Measurements from ENCODE around the gene REPS1.
A peak's percentile ranks its signal among the peaks of the same experiment; 100 is the strongest.
"Not testable (repeated sequence)": the region's sequence is repeated elsewhere in the genome, so short reads cannot be mapped to it uniquely, and the experiment has no call there.

REPS1 gene

GRCh38 chr6:138999949-139000725 is 12.1 kb upstream of the REPS1 start:
- no peak for DNase-seq

- no peak for DNase-seq
These were observed 9.1 kb upstream of the REPS1 start for GRCh38 chr6:138997136-138997535.

- DNase-seq, result no peak
These were observed 8.5 kb upstream of the REPS1 start for GRCh38 chr6:138996524-138996923.

- not testable (repeated sequence) for DNase-seq
These were observed 5.4 kb upstream of the REPS1 start for GRCh38 chr6:138993410-138993809.

GRCh38 chr6:138992965-138993364 is 4.9 kb upstream of the REPS1 start:
- not testable (repeated sequence) for DNase-seq

- no peak for DNase-seq
These were observed 3.2 kb upstream of the REPS1 start for GRCh38 chr6:138991206-138991605.

- no peak for DNase-seq
These were observed 1.3 kb upstream of the REPS1 start for GRCh38 chr6:138989098-138989983.

- DNase-seq, result no peak
These were observed 399 bp upstream of the REPS1 start for GRCh38 chr6:138988469-138988834.

GRCh38 chr6:138987080-138987642 is 892 bp downstream of the REPS1 start:
- DNase-seq, result no peak

- no peak for DNase-seq
These were observed 1.5 kb downstream of the REPS1 start for GRCh38 chr6:138986578-138986977.

GRCh38 chr6:138981416-138981815 is 6.6 kb downstream of the REPS1 start:
- no peak for DNase-seq

- DNase-seq, result no peak
These were observed 8.0 kb downstream of the REPS1 start for GRCh38 chr6:138979813-138980668.

- no peak for DNase-seq
These were observed 8.7 kb downstream of the REPS1 start for GRCh38 chr6:138979365-138979764.

GRCh38 chr6:138978229-138978628 is 9.8 kb downstream of the REPS1 start:
- no peak for DNase-seq

- DNase-seq, result no peak
These were observed 10.3 kb downstream of the REPS1 start for GRCh38 chr6:138977646-138978167.

- DNase-seq, result no peak
These were observed 10.8 kb downstream of the REPS1 start for GRCh38 chr6:138977242-138977641.

- DNase-seq, result no peak
These were observed 12.2 kb downstream of the REPS1 start for GRCh38 chr6:138975815-138976214.

- DNase-seq, result no peak
These were observed 14.4 kb downstream of the REPS1 start for GRCh38 chr6:138973466-138974153.

- no peak for DNase-seq
These were observed 15.8 kb downstream of the REPS1 start for GRCh38 chr6:138972226-138972665.

GRCh38 chr6:138971601-138972000 is 16.5 kb downstream of the REPS1 start:
- no peak for DNase-seq

GRCh38 chr6:138970856-138971425 is 17.1 kb downstream of the REPS1 start:
- peak; percentile 27 for DNase-seq
